Midbrain (tissue), 1 donor: ENCODE measurements around the gene BATF3.
"Not testable (repeated sequence)": the region's sequence is repeated elsewhere in the genome, so short reads cannot be mapped to it uniquely, and the experiment has no call there.

Experiments used
- DNase-seq: peaks from one replicate; lab custom pipeline; 2025; lab: John Stamatoyannopoulos, UW

BATF3 gene

DNA sequence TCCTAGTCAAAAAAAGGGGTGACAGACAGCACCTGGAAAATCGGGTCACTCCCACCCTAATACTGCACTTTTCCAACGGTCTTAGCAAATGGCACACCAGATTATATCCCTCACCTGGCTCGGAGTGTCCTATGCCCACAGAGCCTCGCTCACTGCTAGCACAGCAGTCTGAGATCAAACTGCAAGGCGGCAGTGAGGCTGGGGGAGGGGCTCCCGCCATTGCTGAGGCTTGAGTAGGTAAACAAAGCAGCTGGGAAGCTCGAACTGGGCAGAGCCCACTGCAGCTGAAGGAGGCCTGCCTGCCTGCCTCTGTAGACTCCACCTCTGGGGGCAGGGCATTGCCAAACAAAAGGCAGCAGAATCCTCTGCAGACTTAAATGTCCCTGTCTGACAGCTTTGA lies 41.4 kb downstream of the BATF3 start:
- not testable (repeated sequence) for DNase-seq

DNA sequence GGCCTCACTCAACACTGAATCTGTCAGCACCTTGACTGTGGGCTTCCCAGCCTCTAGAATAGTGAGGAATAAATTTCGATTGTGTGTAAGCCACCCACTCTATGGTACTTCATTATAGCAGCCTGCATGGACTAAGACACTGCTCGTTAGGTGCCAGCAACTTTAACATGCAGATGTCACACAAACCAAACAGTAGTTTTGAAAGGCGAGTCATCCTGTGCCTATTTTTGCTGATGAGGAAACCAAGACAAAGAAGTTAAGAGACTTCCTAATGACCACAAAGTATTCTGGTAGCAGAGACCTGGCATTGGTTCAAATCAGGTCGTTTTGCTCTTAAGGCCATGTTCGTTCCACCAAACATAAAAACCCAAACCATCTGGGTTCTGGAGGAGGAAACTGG lies 42.9 kb downstream of the BATF3 start:
- no peak for DNase-seq

DNA sequence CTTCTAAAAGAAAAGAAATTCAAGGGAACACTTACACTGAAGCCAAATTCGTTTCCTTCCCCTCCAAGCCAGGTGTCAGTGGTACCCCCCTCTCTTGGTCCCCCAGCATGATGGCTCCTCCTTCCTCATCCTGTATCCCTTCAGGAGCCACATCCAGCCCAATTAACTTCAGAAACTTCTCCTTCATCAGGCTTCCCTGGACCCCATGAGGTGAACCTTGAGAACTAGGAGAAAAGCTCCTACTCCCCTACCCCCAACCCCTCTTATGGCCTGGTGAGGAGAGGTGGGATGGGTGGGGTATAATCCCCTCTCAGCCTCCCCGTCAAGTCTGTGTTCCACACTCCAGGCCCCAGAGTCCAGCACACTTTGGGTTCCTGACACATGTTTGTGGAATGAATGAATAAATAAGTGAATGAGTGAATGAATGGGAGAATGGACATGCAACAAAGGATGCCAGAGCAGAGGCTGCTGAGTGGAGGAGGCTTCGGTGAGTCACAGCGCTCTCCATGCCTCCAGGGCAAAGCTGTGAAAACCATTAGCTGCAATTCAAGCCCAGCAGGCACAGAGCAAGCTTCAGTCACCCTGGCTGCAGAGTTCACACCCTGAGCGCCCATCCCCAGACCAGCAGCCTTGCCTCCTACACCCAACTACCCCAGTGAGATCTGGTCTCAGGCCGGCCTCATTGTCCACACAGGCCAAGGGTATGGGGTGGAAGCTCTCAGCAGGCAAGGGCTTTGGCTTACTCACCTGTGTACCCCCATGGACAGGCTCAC lies 43.8 kb downstream of the BATF3 start:
- DNase-seq = no peak

DNA sequence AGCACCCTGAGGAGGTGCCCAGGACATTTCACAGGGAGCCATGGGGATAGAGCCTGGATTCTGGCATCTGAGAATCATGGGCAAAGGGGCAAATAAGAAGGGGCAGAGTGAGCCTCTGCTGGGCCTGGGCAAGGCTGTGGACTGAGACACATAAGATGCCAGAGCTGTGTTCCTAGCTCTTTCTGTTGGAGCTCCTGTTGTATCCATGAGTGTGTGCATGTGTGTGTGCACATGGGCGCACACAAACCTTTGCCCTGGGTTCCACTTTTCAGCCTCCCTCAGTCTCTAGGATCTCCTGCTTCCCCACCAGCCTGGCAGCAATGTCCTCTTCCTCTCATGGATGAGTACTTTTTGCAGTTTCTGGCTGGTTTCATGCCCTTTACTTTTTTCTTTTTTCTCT lies 47.0 kb downstream of the BATF3 start:
- DNase-seq = no peak

DNA sequence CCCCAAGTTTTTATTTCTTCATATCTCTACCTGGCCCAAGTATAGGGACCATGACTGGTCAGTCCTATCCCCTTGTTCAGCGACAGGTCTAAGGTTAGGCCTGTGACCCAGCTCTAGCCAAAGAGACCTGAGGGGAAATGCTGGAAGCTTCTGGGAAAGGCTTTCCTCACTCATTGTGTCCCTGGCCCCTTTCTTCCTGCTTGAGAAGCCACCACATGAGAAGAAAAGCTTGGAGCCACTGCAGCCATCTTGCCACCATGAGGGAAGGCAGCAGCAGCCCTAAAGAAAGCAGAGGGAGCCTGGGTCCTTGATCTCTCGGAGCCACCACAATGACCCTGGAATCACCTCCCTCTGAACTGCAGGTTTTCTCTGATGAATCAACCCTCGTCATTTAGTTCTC lies 47.7 kb downstream of the BATF3 start:
- DNase-seq = no peak

DNA sequence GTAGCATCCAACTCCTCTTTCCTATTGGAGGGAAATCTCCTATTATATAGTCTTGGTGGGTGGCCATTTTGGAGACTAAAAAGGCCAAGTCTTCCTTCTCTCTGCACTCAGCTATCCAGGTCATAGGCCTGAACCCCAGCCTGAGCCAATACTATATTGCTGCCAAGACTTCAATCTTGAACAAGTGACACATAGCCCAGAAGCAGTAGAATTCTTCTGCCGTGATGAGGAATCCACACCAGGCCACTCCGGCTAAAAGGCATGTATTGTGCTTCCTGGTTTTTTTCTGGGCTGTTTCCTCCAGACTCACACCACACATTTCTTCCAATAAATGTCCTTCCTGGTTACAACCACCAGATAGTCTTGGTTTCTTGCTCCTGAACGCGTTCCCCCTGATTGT lies 48.1 kb downstream of the BATF3 start:
- no peak for DNase-seq

DNA sequence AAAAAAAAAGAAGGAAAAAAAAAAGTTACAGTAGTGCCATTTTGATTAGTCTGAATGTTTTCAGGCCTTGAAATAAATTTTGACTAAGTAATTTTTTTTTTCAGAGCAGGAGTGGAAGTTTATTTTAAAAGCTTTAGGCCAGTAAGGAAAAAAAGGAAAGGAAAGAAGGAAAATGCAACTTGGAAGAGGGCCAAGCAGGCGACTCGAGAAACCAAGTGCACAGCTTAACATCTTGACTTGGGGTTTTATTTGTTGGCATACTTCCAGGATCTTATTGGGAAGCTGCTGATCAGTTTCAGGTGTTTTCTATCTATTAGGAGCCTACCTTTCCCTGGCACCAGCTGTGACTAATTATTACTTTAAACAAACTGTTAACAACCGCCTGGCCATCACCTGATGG lies 49.4 kb downstream of the BATF3 start:
- DNase-seq = no peak

DNA sequence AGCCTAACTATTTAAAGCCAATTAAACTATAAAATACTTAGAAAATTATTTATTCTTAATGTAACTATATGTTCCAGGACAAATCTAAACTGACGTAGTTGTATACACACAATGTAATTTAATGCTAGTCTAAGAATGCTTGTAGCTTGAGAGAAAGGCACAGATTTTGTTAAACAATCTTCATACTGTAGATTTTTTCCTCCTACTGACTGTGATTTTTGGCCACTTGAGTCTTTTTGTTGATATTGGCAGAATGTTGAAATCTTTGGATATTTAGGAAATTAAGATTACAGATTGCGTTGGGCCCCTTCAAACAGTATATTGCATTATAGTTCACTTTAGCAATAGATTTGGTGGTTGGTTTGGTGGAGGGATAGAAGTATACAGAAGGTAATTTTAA lies 50.6 kb downstream of the BATF3 start:
- no peak for DNase-seq

DNA sequence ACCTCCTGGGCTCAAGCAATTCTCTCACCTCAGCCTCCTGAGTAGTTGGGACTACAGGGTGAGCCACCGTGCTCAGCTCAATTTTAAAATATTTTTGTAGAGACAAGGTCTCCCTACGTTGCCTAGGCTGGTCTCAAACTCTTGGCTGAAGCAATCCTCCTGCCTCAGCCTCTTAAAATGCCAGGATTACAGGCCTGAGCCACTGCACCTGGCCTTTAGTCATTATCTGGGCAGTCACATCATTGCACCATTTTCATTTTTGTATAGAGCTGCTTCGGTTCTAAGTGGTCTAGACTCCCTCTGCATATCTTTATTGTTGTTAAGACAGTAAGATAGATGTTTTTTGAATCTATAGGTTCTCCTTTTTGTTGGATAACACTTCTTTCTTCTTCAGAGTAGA lies 51.2 kb downstream of the BATF3 start:
- no peak for DNase-seq

DNA sequence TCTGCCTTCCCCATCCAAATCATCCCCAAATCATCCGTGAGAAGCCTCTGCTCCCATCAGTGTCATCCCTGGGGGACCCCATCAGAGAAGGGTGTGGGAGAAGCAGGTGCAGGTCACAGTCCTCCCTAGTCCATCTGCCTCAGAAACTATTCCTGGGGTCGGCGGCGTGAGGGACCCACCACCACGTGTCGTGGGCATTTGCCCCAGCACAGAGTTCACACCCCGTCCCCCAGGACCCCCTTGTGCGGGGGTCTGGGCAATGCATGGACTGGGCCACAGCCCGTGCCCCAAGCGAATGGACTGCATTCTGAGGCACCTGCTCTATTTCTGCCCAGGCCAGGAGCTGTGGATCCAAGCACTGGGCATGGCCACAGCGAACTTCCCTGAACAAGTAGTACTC lies 52.6 kb downstream of the BATF3 start:
- no peak for DNase-seq

DNA sequence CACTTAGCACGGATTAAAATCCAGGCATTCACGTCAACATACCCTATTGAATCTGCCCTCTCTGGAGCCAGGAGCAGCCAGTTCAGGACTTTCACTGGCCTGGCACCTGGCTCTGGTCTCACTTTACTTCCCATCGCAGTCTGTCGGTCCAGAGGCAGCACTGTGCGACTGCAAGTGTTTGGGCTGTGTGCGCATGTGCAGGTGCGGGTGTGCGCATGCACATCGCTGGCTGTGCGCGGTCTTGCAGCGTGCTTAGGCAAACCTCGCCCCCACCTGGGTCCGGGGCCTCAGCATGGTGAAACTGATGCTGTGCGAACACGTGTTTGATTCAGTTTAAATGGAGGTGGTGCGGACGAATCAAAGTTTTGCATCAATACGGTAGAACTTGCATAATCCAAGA lies 53.1 kb downstream of the BATF3 start:
- no peak for DNase-seq

DNA sequence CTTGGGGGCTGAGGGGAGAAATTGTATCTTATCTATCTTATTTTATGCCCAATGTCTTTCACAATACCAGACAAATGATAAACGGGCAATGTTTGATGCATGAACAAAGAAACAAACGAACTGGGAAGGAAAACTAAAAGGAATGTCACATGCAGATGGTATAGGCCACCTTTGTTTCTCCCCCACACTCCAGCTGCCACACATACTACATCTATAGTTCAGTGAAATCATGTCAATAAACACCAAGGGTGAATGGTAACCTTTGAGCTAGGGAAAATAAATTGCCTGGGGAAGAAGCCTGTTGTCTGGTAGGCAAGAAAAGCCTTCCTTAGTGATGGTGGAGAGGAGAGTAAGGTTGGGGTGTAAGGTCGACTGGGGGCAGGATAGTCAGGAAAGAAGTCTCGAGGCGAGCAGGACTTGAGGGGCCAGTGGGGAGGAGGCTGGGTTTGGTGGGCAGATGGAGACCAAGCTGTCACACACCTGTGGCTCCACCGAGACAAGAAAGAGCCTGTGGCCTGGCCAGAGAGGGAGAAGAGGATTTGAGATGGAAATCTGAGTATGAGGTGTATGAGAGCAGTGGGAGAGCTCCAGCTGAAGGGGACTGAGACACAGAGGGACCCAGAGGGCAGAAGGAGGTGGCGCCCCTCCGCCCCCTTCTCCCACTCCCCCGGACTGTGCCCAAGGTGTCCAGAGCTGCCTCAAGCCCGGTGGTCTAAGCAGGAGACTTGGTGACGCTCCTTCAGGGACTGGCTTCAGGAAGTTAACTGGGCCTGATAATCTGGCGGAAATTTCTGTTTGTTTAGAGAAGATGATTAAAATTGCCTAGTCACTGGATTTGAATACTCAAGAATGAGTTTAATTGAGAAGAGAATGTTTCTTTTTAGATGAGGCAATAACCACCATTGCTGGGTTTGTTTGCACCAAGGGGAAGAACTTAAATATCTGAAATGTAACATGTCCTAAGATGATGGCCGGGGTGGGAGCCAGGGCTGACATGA lies 53.8 kb downstream of the BATF3 start:
- no peak for DNase-seq

DNA sequence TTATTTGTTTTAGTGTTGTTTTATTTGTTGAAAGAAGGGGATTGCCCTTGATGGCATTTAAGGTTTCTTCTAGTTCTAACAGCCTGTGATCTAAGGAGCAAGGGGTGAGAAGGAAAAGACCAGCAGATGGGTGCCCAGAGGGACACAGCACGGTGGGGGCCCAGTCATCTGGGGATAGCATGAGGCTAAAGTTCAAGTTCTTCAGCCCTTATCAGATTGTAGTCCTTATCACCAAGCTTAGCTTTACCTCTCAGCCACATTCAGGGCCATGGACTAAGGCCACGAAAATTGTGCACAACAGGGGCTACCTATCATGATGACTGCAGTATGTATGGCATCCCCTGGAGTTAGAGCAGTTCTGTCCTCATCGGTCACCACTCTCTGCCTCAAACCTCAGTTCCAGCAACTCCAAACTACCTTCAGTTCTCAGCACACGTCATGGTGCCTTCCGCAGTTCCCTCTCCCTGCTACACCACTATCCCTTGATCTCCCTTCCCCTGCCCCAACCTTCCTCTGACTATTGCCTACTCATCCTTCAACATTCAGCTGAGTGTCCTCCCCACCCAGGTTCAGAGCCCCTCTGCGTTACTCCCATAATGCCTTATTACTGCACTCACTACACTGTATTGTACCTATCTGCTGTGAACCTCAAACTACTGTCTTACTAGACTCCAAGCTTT lies 54.6 kb downstream of the BATF3 start:
- DNase-seq = no peak

DNA sequence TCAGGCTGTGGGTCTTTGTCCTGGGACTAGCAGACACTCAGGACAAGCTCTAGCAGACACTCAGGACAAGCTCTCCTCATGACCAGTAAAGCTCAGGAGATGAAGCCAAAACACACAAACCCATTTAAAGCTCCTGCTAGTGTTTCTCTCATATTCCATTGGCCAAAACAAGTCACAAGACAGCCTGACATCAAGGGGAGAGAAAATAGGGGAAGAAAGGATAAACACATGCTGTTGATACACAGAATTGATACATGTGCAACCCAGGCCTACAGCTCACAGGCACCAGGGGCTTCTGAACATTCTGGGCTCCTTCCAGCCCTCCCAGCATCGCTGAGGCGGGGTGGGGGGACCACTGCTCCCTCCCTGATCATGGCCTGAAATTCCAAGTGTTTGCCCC lies 55.8 kb downstream of the BATF3 start:
- no peak for DNase-seq

DNA sequence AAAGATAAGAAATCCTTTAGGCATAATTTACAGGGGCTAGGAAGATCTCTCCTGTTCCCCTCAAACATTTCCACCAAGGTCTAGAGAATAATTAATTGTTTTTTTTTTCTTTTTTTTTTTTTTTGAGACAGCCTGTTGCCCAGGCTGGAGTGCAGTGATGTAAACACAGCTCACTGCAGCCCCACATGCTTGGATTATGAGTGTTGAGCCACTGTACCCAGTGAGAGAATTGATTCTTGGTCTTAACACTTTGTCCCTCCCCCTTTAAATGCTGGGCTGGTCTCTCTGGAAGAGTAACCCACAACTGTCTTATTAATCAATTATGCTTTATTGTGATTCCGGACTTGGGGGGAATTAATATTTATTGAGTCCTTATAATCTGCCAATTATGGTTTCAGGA lies 57.7 kb downstream of the BATF3 start:
- no peak for DNase-seq

DNA sequence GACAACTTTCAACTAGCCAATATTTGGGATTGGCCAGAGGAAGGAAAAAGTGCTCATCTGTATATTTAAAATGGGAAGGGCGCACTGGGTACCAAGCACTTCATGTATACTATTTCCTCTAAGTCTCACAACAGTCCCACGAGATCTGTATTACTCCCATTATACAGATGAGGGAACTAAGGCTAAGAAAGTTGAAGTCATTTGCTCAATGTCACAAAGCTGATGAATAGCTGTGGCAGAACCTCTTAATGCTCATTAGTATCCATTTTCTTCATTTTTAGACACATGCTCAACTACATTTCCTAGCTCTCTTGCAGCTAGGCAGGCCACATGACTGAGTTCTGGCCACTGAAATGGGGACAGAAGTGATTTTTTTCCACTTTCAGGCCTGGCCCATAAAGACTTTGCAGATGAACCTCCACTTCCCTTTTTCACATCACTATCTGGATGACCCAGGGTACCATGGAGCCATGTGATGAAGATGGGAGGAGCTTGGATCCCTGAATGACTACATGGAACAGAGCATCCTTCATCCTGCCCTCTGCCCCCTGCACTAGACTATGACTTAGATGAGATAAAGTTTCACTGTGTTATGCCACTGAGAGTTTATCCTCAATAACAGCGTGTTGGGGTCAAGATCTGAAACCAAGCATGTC lies 59.3 kb downstream of the BATF3 start:
- DNase-seq = no peak

DNA sequence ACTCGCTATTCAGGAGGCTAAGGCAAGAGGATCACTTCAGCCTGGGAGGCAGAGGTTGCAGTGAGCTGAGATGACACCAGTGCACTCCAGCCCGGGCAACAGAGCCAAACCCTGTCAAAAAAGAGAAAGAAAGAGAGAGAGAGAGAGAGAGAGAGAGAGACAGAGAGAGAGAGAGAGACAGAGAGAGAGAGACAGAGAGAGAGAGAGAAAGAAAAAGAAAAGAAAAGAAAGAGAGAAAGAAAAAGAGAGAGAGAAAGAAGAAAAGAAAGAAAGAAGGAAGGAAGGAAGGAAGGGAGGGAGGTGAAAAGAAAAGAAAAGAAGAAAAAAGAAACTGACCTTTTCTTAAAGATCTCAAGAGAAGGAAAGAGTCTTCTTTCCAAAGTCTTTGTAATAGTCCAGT lies 60.1 kb downstream of the BATF3 start:
- not testable (repeated sequence) for DNase-seq

DNA sequence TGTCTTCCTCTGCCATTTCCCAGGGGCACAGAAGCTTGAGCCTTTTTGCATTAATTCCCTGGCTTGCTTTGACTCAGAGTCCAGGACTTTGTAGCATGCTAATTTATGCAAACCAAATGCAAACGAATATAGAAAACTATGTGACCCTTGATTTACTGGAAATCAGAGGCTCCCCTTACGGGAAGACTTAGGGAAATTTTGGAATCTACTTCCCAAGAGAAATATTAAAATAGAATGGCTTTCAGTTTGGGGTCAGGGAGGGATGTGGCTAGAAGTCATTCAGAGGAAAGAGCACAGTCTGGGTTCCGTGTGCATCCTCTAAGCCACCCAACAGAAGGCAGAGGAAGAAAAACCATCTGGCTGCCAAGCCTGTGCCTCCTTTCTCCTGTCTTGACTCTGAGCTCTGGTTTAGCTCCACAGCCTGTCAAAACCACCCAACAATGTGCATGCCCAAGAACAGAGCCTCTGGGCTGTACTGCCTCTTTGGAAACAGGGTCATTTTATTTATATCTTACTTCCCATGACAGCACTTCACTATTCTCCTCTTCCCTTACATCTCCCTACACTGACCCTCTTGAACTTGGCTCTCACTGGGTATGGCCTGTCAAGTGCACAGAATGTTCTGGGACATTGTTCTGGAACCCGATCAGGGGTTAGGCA lies 61.0 kb downstream of the BATF3 start:
- DNase-seq = no peak

DNA sequence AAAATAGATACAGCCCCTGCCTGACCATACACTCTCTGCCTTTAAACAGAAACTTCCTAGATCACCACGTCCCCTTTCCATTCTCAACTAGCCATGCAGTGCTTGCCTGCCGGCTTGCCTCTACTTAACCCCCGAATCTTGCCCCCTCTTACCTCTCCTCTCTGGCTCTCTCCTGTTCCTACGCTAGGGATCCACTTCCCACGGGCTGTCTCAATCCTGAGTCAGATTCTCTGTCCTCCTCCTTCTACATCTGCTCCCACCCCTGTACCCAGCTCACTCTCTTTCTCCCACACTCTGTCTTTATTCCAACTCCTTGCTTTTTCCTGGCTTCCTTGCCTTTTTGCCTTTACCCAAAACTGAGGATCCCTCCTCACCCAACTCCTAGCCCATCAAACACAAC lies 61.7 kb downstream of the BATF3 start:
- no peak for DNase-seq
